ENCODE measurements around the gene HNRNPA2B1.
A peak's percentile ranks its signal among the peaks of the same experiment; 100 is the strongest.
"Not testable (repeated sequence)": the region's sequence is repeated elsewhere in the genome, so short reads cannot be mapped to it uniquely, and the experiment has no call there.

The HNRNPA2B1 gene

GRCh38 chr7:26185131-26185843 lies 15.3 kb downstream of the HNRNPA2B1 start:
- DNase-seq (ENCODE audit: low spot score), result no peak

GRCh38 chr7:26184281-26185101 lies 16.1 kb downstream of the HNRNPA2B1 start:
- not testable (repeated sequence) for DNase-seq (ENCODE audit: low spot score)

GRCh38 chr7:26183545-26184280 lies 16.8 kb downstream of the HNRNPA2B1 start:
- DNase-seq (ENCODE audit: low spot score), result no peak

- DNase-seq (ENCODE audit: low spot score), result no peak
These were observed 17.8 kb downstream of the HNRNPA2B1 start for GRCh38 chr7:26182706-26183105.

- DNase-seq (ENCODE audit: low spot score), result no peak
These were observed 18.3 kb downstream of the HNRNPA2B1 start for GRCh38 chr7:26182283-26182682.

GRCh38 chr7:26181474-26182227 lies 18.9 kb downstream of the HNRNPA2B1 start:
- DNase-seq (ENCODE audit: low spot score), result no peak

GRCh38 chr7:26180792-26181198 lies 19.8 kb downstream of the HNRNPA2B1 start:
- DNase-seq (ENCODE audit: low spot score), result peak; percentile 70

GRCh38 chr7:26179826-26180497 lies 20.6 kb downstream of the HNRNPA2B1 start:
- DNase-seq (ENCODE audit: low spot score), result no peak

- DNase-seq (ENCODE audit: low spot score), result no peak
These were observed 21.1 kb downstream of the HNRNPA2B1 start for GRCh38 chr7:26179422-26179821.

GRCh38 chr7:26178272-26178960 lies 22.1 kb downstream of the HNRNPA2B1 start:
- no peak for DNase-seq (ENCODE audit: low spot score)

- not testable (repeated sequence) for DNase-seq (ENCODE audit: low spot score)
These were observed 23.3 kb downstream of the HNRNPA2B1 start for GRCh38 chr7:26177269-26177668.

- DNase-seq (ENCODE audit: low spot score), result not testable (repeated sequence)
These were observed 23.9 kb downstream of the HNRNPA2B1 start for GRCh38 chr7:26176696-26177095.

- DNase-seq (ENCODE audit: low spot score), result not testable (repeated sequence)
These were observed 24.6 kb downstream of the HNRNPA2B1 start for GRCh38 chr7:26175903-26176302.

GRCh38 chr7:26172048-26172447 lies 28.5 kb downstream of the HNRNPA2B1 start:
- no peak for DNase-seq (ENCODE audit: low spot score)

- DNase-seq (ENCODE audit: low spot score), result no peak
These were observed 28.9 kb downstream of the HNRNPA2B1 start for GRCh38 chr7:26171601-26172000.

- no peak for DNase-seq (ENCODE audit: low spot score)
These were observed 29.9 kb downstream of the HNRNPA2B1 start for GRCh38 chr7:26170663-26171062.

GRCh38 chr7:26169271-26169670 lies 31.3 kb downstream of the HNRNPA2B1 start:
- no peak for DNase-seq (ENCODE audit: low spot score)

GRCh38 chr7:26168458-26169023 lies 32.0 kb downstream of the HNRNPA2B1 start:
- no peak for DNase-seq (ENCODE audit: low spot score)

GRCh38 chr7:26167303-26167934 lies 33.1 kb downstream of the HNRNPA2B1 start:
- DNase-seq (ENCODE audit: low spot score), result no peak

Measured in hematopoietic multipotent progenitor cell treated with erythropoietin and hydrocortisone succinate and interleukin-3 and kit ligand, for 15 days (in vitro differentiated cells).